K562 (cell line): ENCODE data around the gene TIMM17A. TPM values are rescaled to one million over a fixed set of nuclear protein-coding genes. Genes with fewer than 3 reads are reported as not detected.

Experiments
- ARID1B ChIP-seq: fragments of 450-650 bp; IDR thresholded peaks from 2 replicates; pipeline ENCODE4 v1.6.1; 2016; ENCODE audit warnings: antibody characterized with exemption, mild to moderate bottlenecking, inconsistent platforms
- EP400 ChIP-seq: fragments of 450-650 bp; IDR thresholded peaks from 2 replicates; pipeline ENCODE4 v1.6.1; 2017; ENCODE audit warnings: antibody characterized with exemption, mild to moderate bottlenecking, moderate library complexity
- GABPA ChIP-seq: fragments of 200-800 bp; sonication (Bioruptor generic); conservative IDR thresholded peaks from 2 replicates; pipeline ENCODE4 v1.6.1; 2016; ENCODE audit warnings: low read depth, missing genetic modification characterization, missing compliant biosample characterization
- GABPB1 ChIP-seq: sonication (generic); formaldehyde crosslinking; IDR thresholded peaks from 2 replicates; pipeline ENCODE4 v1.8.0; 2022; ENCODE audit warnings: mild to moderate bottlenecking, missing genetic modification reagents
- HDAC2 ChIP-seq: fragments of 450-650 bp; IDR thresholded peaks from 2 replicates; pipeline ENCODE4 v1.6.1; 2016; ENCODE audit warnings: mild to moderate bottlenecking
- HDGF ChIP-seq: fragments of 450-650 bp; IDR thresholded peaks from 2 replicates; pipeline ENCODE4 v1.6.1; 2016
- KDM1A ChIP-seq, 2 experiments: fragments of 450-650 bp; IDR thresholded peaks; 2 replicates each; pipeline ENCODE4 v1.6.1; 2016; ENCODE audit warnings: mild to moderate bottlenecking in 2 of 2
- KLF6 ChIP-seq: fragments of 250-450 bp; sonication (Bioruptor Pico); IDR thresholded peaks from 2 replicates; pipeline ENCODE4 v1.4.0; 2020; ENCODE audit warnings: mild to moderate bottlenecking, moderate library complexity, borderline replicate concordance
- NFIX ChIP-seq: fragments of 250-450 bp; sonication (Bioruptor Pico); IDR thresholded peaks from 2 replicates; pipeline ENCODE4 v1.4.0; 2020; ENCODE audit warnings: low read depth, mild to moderate bottlenecking, moderate library complexity
- NR2C1 ChIP-seq, 2 experiments: fragments of 450-650 bp; IDR thresholded peaks; 2 replicates each; pipeline ENCODE4 v1.6.1; 2017; ENCODE audit warnings: mild to moderate bottlenecking in 2 of 2, antibody characterized with exemption in 1 of 2, inconsistent platforms in 1 of 2, missing compliant biosample characterization in 1 of 2, missing genetic modification characterization in 1 of 2
- SRSF9 ChIP-seq: fragments of 200-400 bp; formaldehyde crosslinking; IDR thresholded peaks from 2 replicates; pipeline ENCODE4 v1.6.1; 2017; ENCODE audit warnings: low read depth, low read length, borderline replicate concordance
- TEAD4 ChIP-seq, 2 experiments: sonication (generic) in 1 of 2; formaldehyde crosslinking in 1 of 2; IDR thresholded peaks; 2 replicates each; pipeline versions ENCODE4 v1.6.1 to v1.8.0; 2012 to 2022; ENCODE audit warnings: borderline replicate concordance in 1 of 2, inconsistent platforms in 1 of 2, low read length in 1 of 2, mild to moderate bottlenecking in 1 of 2, missing genetic modification reagents in 1 of 2
- ZBED1 ChIP-seq: IDR thresholded peaks from 2 replicates; pipeline ENCODE4 v1.6.1; 2014
- polyA plus RNA-seq, 8 experiments: library from polyadenylated mRNA; depleted of rRNA in 4 of 8; stranded (reverse) in 5 of 8; unstranded in 3 of 8; fragments of >200 nt; fragmentation: Nextera tagmentation in 2 of 8; fragmentation: Illumina TruSeq in 1 of 8; extraction: Ambion mirVana in 2 of 8; extraction: Trizol in 1 of 8; gene quantifications; 2 replicates each; pipeline versions ENCODE4 v1.2.1 to v1.2.3, GENCODE V29; 2011 to 2014; ENCODE audit warnings: inconsistent platforms in 1 of 8, missing spikeins in 1 of 8
- total RNA-seq, 7 experiments: library from RNA; depleted of rRNA in 6 of 7; stranded (reverse); fragments of >200 nt in 6 of 7; fragmentation: Illumina TruSeq in 2 of 7; extraction: Trizol in 2 of 7; gene quantifications; 2 replicates each; pipeline versions ENCODE4 v1.2.1 to v1.2.3, GENCODE V29; 2011 to 2021; ENCODE audit warnings: low replicate concordance in 1 of 7
- TF ChIP-seq, protein P1 (sequence below): sonication (generic); formaldehyde crosslinking; IDR thresholded peaks from 2 replicates; pipeline ENCODE4 v1.8.0; 2022; ENCODE audit warnings: missing genetic modification reagents, mild to moderate bottlenecking, moderate library complexity, borderline replicate concordance
- TF ChIP-seq, protein P2 (sequence below), 2 experiments: fragments of 450-650 bp in 1 of 2; sonication (generic) in 1 of 2; formaldehyde crosslinking in 1 of 2; IDR thresholded peaks in 1 of 2; conservative IDR thresholded peaks in 1 of 2; 2 replicates each; pipeline versions ENCODE4 v1.6.1 to v1.8.1; 2016 to 2023; ENCODE audit warnings: mild to moderate bottlenecking in 2 of 2, moderate library complexity in 2 of 2, inconsistent platforms in 1 of 2, missing genetic modification reagents in 1 of 2
- TF ChIP-seq, protein P3 (sequence below): fragments of 450-650 bp; IDR thresholded peaks from 2 replicates; pipeline ENCODE4 v1.6.1; 2016; ENCODE audit warnings: antibody characterized with exemption
- TF ChIP-seq, protein P4 (sequence below): fragments of 250-450 bp; sonication (Bioruptor Pico); IDR thresholded peaks from 2 replicates; pipeline ENCODE4 v1.8.0; 2022; ENCODE audit warnings: inconsistent platforms
- TF ChIP-seq, protein P5 (sequence below), 2 experiments: fragments of 450-650 bp; IDR thresholded peaks; 2 replicates each; pipeline ENCODE4 v1.6.1; 2018; ENCODE audit warnings: mild to moderate bottlenecking in 2 of 2, low read depth in 1 of 2; ENCODE audit not compliant: partially characterized antibody in 2 of 2

Gene TIMM17A
- total and polyA plus RNA-seq, 9 of the 15 experiments (the other 6 are each of a cell fraction or from before 2014, with no cell fraction given), result 116 to 744 (median 180) TPM

DNA sequence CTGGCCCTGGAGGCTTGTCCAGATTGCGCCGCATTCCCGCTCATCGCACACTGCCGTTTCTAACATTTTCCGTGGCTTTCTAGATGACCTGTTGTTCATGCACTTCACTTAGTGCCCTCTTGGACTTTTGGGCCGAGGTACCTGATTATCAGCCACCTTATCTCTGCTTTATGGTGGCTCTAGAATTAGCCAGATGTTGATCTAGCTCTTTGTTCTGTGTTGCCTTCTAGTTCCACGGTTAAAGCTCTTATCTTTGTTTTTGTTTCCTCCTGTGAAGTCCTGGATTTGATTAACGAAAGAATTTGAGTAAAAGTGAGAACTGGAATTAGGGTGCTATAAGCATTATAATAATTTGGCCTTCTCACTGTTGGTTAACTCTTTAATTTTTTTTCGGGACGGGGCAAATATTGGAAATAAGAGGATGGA is 28.1 kb downstream of the TIMM17A start (continued):
- TF ChIP-seq, protein P1, sequence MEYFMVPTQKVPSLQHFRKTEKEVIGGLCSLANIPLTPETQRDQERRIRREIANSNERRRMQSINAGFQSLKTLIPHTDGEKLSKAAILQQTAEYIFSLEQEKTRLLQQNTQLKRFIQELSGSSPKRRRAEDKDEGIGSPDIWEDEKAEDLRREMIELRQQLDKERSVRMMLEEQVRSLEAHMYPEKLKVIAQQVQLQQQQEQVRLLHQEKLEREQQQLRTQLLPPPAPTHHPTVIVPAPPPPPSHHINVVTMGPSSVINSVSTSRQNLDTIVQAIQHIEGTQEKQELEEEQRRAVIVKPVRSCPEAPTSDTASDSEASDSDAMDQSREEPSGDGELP (CRISPR knock-in tag), result no peak; the same call in 1 of the 2 replicates
- TF ChIP-seq ARID1B (peak; percentile 71), EP400 (peak; percentile 32), HDGF (peak; percentile 90; the same call in 1 of the 2 replicates), NR2C1 (IDR thresholded peaks at IDR 0.05) (peak; percentile 60), NR2C1 (tag; IDR thresholded peaks at IDR 0.05) (no peak), KLF6 (CRISPR knock-in tag) (no peak), KDM1A (IDR thresholded peaks at IDR 0.05) (peak; percentile 91 to 95), ZBED1 (0 out of 2 replicates have a peak, but pooled peaks have one; percentile 8), NFIX (CRISPR knock-in tag) (no peak), TEAD4 (IDR thresholded peaks at IDR 0.05; ENCODE audit: low read length) (peak; percentile 1; the same call in 1 of the 2 replicates), TEAD4 (CRISPR knock-in tag; IDR thresholded peaks at IDR 0.05; ENCODE audit: borderline replicate concordance) (no peak), SRSF9 (no peak), GABPB1 (CRISPR knock-in tag) (0 out of 2 replicates have a peak, but pooled peaks have one; percentile 12), HDAC2 (peak; percentile 91; the same call in 1 of the 2 replicates), GABPA (tag) (peak; percentile 72; the same call in 1 of the 2 replicates)
- TF ChIP-seq, protein P2, sequence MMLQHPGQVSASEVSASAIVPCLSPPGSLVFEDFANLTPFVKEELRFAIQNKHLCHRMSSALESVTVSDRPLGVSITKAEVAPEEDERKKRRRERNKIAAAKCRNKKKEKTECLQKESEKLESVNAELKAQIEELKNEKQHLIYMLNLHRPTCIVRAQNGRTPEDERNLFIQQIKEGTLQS (IDR thresholded peaks at IDR 0.05), result no peak
- TF ChIP-seq, protein P2 (CRISPR knock-in tag; conservative IDR thresholded peaks at IDR 0.05), result peak; percentile 52; the same call in 1 of the 2 replicates
- TF ChIP-seq, protein P3, sequence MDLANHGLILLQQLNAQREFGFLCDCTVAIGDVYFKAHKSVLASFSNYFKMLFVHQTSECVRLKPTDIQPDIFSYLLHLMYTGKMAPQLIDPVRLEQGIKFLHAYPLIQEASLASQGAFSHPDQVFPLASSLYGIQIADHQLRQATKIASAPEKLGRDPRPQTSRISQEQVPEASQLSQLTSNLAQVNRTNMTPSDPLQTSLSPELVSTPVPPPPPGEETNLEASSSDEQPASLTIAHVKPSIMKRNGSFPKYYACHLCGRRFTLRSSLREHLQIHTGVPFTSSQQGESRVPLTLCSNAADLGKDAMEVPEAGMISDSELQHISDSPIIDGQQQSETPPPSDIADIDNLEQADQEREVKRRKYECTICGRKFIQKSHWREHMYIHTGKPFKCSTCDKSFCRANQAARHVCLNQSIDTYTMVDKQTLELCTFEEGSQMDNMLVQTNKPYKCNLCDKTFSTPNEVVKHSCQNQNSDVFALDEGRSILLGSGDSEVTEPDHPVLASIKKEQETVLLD, result peak; percentile 76; the same call in 1 of the 2 replicates
- TF ChIP-seq, protein P4, sequence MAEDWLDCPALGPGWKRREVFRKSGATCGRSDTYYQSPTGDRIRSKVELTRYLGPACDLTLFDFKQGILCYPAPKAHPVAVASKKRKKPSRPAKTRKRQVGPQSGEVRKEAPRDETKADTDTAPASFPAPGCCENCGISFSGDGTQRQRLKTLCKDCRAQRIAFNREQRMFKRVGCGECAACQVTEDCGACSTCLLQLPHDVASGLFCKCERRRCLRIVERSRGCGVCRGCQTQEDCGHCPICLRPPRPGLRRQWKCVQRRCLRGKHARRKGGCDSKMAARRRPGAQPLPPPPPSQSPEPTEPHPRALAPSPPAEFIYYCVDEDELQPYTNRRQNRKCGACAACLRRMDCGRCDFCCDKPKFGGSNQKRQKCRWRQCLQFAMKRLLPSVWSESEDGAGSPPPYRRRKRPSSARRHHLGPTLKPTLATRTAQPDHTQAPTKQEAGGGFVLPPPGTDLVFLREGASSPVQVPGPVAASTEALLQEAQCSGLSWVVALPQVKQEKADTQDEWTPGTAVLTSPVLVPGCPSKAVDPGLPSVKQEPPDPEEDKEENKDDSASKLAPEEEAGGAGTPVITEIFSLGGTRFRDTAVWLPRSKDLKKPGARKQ (CRISPR knock-in tag), result no peak
- TF ChIP-seq, protein P5, sequence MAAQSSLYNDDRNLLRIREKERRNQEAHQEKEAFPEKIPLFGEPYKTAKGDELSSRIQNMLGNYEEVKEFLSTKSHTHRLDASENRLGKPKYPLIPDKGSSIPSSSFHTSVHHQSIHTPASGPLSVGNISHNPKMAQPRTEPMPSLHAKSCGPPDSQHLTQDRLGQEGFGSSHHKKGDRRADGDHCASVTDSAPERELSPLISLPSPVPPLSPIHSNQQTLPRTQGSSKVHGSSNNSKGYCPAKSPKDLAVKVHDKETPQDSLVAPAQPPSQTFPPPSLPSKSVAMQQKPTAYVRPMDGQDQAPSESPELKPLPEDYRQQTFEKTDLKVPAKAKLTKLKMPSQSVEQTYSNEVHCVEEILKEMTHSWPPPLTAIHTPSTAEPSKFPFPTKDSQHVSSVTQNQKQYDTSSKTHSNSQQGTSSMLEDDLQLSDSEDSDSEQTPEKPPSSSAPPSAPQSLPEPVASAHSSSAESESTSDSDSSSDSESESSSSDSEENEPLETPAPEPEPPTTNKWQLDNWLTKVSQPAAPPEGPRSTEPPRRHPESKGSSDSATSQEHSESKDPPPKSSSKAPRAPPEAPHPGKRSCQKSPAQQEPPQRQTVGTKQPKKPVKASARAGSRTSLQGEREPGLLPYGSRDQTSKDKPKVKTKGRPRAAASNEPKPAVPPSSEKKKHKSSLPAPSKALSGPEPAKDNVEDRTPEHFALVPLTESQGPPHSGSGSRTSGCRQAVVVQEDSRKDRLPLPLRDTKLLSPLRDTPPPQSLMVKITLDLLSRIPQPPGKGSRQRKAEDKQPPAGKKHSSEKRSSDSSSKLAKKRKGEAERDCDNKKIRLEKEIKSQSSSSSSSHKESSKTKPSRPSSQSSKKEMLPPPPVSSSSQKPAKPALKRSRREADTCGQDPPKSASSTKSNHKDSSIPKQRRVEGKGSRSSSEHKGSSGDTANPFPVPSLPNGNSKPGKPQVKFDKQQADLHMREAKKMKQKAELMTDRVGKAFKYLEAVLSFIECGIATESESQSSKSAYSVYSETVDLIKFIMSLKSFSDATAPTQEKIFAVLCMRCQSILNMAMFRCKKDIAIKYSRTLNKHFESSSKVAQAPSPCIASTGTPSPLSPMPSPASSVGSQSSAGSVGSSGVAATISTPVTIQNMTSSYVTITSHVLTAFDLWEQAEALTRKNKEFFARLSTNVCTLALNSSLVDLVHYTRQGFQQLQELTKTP (IDR thresholded peaks at IDR 0.05; ENCODE audit: low read depth in 1 of 2, partially characterized antibody in 2 of 2), result peak in 1 of 2 experiments; percentile 71
